HEK293 (cell line): ENCODE measurements around the gene TMUB1.

Source experiments
- CTCF ChIP-seq: fragments of 450-650 bp; formaldehyde crosslinking; IDR thresholded peaks from 2 replicates; pipeline ENCODE4 v1.5.1; 2016; ENCODE audit warnings: missing biosample characterization, missing genetic modification characterization
- REST ChIP-seq: fragments of 450-650 bp; formaldehyde crosslinking; IDR thresholded peaks from 2 replicates; pipeline ENCODE4 v1.5.1; 2016; ENCODE audit warnings: missing biosample characterization, missing genetic modification characterization
- ZNF114 ChIP-seq: fragments of 450-650 bp; formaldehyde crosslinking; IDR thresholded peaks from 2 replicates; pipeline ENCODE4 v1.5.0; 2017; ENCODE audit warnings: missing biosample characterization, missing genetic modification characterization
- ZNF121 ChIP-seq: fragments of 450-650 bp; formaldehyde crosslinking; IDR thresholded peaks from 2 replicates; pipeline ENCODE4 v1.5.1; 2016; ENCODE audit warnings: missing biosample characterization, missing genetic modification characterization
- ZNF202 ChIP-seq: fragments of 450-650 bp; formaldehyde crosslinking; IDR thresholded peaks from 2 replicates; pipeline ENCODE4 v1.5.1; 2016; ENCODE audit warnings: missing biosample characterization, missing genetic modification characterization, borderline replicate concordance

DNA sequence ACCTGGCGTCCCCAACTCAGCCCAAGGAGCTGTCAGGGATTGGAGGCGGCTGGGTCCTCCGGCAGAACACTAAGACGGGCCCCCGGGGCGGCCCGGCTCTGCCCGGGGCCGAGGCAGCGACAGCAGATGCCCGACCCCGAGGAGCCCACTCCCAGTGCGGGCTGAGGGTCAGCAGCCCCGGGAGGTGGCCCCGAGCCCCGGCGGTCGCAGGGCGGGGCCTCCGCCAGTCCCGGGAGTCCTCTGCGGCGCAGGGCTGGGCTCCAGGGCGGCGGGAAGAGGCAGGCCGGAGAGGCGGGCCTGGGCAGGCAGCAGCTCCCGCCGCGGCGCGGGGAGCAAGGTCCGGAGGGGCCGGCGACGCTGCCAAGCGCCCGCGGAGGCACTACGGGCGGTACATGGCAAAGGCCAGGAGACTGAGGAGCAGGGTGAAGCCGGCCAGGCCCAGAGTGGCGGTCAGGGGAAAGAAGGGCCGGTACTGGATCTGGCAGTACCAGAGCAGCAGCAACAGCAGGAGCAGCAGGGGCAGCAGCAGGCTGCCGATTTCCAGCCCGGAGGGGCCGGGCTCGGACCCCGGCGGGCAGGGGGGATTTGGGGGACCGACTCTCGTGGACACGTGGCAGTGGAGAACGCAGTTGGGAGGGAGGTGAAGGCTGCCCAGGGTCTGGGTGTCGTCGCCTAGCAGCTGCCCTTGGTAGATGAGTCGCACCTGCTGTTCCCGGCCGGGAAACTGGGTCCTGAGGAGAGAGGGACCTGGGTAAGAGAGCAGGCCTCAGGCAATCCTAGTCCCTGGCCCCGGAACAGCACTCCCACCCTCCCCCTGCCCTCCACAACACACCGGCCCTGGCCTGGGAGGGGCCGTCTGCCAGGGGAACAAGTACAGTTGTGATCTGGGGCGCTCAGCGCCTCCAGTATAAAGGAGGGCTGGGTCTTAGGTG lies 1.9 kb downstream of the TMUB1 start:
- TF ChIP-seq ZNF202, result no peak
- no peak for TF ChIP-seq CTCF (tag by site-specific recombination)
- no peak for TF ChIP-seq REST (tag by site-specific recombination)
- TF ChIP-seq ZNF121 (tag by site-specific recombination), result no peak
- TF ChIP-seq ZNF114 (tag by site-specific recombination), result no peak
